ENCODE measurements around the gene PDCD1LG2.

- TF ChIP-seq CTCF (IDR thresholded peaks at IDR 0.05; ENCODE audit: low read depth, low read length, poor library complexity, severe bottlenecking), result no peak
- no peak for TF ChIP-seq EZH2phosphoT487 (IDR thresholded peaks at IDR 0.05; ENCODE audit: borderline replicate concordance, low read length)
These were observed 67.8 kb downstream of the PDCD1LG2 start for GRCh38 chr9:5578018-5578697.
